ES-I3 (cell line): ENCODE measurements around the gene CDHR1.

Experiments used
- H3K36me3 ChIP-seq: 2 replicates; pipeline ENCODE4 v1.6.1; 2013; ENCODE audit warnings: mild to moderate bottlenecking, low read length, control low read depth, moderate library complexity; ENCODE audit not compliant: insufficient read depth
- H3K4me1 ChIP-seq: 2 replicates; pipeline ENCODE4 v1.6.1; 2013; ENCODE audit warnings: mild to moderate bottlenecking, control low read depth, low read length; ENCODE audit not compliant: insufficient read depth
- H3K9ac ChIP-seq: 2 replicates; pipeline ENCODE4 v1.6.1; 2013; ENCODE audit warnings: low read depth, mild to moderate bottlenecking, low read length, moderate library complexity
- H3K9me3 ChIP-seq: 2 replicates; pipeline ENCODE4 v1.6.1; 2013; ENCODE audit warnings: mild to moderate bottlenecking, low read length, moderate library complexity; ENCODE audit not compliant: control insufficient read depth, insufficient read depth

The CDHR1 gene

DNA sequence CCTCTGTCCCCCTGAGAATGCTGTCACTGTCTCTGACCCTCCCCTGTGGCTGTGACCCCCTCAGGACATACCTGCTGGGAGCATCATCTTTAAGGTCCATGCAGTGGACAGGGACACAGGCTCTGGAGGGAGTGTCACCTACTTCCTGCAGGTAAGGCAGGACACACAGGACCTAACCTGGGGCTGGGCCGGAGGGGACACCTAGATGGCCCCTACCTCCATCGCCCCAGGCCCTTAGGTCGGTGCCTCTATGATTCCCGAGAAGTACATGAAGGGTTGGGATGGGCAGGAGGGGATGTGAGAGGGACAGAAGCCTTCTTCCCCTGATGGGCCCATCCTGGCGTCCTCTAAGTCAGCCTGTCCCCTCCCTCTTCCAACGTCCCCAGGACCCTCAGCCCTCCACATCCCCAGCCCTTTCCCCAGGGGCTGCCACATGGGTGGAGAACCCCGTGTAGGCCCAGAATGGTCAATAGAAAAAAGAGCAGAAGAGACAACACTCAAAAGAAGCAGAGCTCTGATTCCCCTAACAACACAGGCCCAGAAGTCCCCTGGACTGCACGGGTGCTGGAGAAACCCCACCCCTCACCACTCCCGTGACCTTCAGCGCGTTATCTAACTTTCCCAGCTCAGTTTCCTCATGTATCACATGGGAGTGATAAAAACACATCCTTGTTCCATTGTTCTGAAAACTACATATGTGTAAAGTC lies 6.4 kb downstream of the CDHR1 start:
- Histone ChIP-seq H3K9me3 (no peaks in the 10 kb centered on the region), H3K36me3 (no peaks in the 10 kb centered on the region), H3K9ac (no peak overlapping the region), H3K4me1 (no peaks in the 10 kb centered on the region)

DNA sequence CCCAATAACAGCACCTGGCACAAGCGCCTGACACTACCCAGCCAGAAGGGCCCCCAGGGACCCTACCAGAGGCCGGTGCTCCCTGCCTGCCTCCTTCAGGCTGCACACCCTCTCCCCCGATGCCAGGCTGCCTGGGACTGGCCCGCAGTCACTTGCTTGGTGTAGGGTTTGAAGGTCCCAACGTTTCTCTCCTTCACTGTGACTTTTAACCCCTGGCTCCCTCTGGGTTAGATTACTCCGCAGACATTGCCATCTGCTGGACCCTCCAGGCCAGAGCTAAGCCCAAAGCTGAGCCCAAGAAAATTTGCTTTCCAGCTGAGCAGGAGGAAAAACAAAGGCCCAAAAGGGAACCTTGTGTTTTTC lies 6.9 kb downstream of the CDHR1 start:
- Histone ChIP-seq H3K4me1 (no peaks in the 10 kb centered on the region), H3K9me3 (no peaks in the 10 kb centered on the region), H3K9ac (no peak overlapping the region), H3K36me3 (no peaks in the 10 kb centered on the region)

DNA sequence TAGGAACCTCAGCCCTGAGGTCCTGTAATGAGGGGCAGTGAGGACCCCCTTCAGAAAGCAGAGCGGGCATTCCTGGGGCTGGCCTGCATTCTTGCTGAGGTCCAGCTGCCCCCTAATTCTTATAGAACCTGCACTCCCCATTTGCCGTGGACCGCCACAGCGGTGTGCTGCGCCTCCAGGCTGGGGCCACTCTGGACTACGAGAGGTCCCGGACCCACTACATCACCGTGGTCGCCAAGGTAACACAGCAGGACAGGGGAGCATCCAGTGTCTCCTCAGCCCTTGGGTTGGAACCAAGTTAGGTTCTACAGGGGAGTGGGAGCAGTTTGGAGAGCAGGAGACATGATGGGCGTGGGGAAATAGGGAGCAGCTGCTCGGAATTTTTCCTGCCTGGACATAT lies 7.3 kb downstream of the CDHR1 start:
- Histone ChIP-seq H3K9ac (no peak overlapping the region), H3K4me1 (no peaks in the 10 kb centered on the region), H3K36me3 (no peaks in the 10 kb centered on the region), H3K9me3 (no peaks in the 10 kb centered on the region)

DNA sequence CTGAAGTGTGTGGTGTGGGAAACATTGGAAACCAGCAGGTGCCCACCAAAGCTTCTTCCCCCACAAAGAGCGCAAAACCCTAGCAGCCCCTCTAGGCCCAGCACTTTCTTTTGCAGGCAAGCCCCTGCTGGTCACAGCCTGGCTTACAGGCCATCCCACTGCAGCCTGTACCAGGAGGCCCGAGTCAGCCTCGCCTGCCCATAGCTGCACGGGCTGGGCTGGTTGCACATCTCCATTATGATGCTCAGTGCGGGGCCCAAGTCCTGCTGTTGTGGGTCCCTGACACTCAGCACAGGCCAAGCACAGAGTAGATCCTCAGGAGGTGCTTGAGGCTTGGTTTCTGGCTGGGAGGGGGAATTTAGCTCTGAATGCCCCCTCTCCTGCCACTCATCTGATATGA lies 8.0 kb downstream of the CDHR1 start:
- no peaks in the 10 kb centered on the region for H3K36me3 ChIP-seq
- H3K4me1 ChIP-seq: no peaks in the 10 kb centered on the region
- no peak overlapping the region for H3K9ac ChIP-seq
- H3K9me3 ChIP-seq: no peaks in the 10 kb centered on the region

- Histone ChIP-seq H3K36me3 (no peaks in the 10 kb centered on the region), H3K9ac (no peak overlapping the region), H3K9me3 (no peaks in the 10 kb centered on the region), H3K4me1 (no peaks in the 10 kb centered on the region)
Measured at GRCh38 chr10:84204122-84204521, 9.8 kb downstream of the CDHR1 start.

- Histone ChIP-seq H3K36me3 (no peaks in the 10 kb centered on the region), H3K9me3 (no peaks in the 10 kb centered on the region), H3K9ac (no peak overlapping the region), H3K4me1 (no peaks in the 10 kb centered on the region)
Measured at GRCh38 chr10:84204610-84205009, 10.3 kb downstream of the CDHR1 start.

DNA sequence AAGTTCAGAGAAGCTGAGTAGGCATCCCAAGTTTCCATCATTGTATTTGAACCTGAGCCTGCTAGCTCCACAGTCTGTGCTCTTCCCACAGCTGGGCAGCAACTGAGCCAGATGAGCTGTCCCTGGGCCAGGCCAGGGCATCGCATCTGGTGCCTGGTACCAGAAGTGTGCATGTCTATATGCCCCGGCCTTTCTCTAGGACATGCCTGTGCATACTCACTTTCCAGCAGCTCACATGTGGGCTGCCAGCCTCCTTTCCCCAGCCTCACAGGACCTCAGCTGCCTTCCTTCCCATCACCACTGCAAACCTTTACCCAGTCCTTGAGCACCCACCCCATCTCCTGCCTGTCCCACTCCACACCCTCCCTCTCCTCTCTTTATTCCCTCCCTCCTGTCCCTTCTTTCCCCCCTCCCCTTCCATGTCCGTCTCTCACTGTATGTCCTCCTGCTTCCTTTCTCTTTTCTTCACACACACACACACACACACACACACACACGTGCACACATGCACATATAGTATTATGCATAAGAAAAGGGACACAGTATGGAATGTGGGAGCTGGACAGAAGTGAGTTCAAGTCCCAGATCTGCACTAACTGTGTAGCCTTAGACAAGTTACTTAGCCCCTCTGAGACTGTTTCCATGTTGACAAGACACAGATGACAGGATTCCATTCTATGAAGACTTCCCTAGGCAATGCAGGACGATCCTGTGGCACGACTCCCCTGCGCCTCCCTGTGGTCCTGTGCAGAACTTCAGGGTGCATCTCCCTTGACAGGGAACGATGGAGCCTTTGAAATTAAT lies 10.9 kb downstream of the CDHR1 start:
- no peaks in the 10 kb centered on the region for H3K9me3 ChIP-seq
- no peak overlapping the region for H3K9ac ChIP-seq
- no peaks in the 10 kb centered on the region for H3K4me1 ChIP-seq
- no peaks in the 10 kb centered on the region for H3K36me3 ChIP-seq

DNA sequence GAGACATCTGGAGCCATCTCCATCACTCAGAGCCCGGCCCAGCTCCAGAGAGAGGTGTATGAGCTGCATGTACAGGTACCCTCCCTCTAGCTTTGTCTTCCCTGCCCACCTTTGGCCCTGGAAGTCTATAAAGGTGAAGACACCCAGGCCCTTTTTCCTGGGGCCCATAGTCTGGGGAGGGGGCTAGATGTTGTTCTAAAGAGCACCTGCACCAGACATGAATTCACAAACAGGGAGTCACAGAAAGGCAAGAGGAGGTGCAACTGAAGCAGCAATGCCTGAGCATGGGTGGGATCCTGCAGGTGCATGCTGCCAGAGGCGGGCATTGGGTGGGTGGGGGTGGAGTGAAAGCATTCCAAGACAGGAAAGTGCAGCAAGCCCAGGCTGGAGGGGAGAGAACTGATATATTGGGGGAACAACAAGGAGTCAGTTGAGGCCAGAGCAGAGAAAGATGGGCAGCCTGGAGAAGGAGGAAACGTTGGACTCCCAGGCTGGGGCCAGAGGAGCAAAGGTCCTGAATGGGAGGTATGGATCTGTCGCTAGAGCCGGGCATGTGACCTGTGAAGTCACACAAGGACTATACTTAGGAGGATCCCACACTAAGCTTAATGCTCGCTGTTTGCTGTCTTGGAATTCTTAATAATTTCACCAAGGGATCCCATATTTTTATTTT lies 11.7 kb downstream of the CDHR1 start:
- Histone ChIP-seq H3K36me3 (no peaks in the 10 kb centered on the region), H3K9ac (no peak overlapping the region), H3K4me1 (no peaks in the 10 kb centered on the region), H3K9me3 (no peaks in the 10 kb centered on the region)

GRCh38 chr10:84208023-84208422 lies 13.7 kb downstream of the CDHR1 start:
- H3K9me3 ChIP-seq: no peaks in the 10 kb centered on the region
- H3K36me3 ChIP-seq: no peaks in the 10 kb centered on the region; the same call in 1 of the 2 replicates
- no peak overlapping the region for H3K9ac ChIP-seq
- H3K4me1 ChIP-seq: no peaks in the 10 kb centered on the region

- Histone ChIP-seq H3K36me3 (no peaks in the 10 kb centered on the region; the same call in 1 of the 2 replicates), H3K9me3 (no peaks in the 10 kb centered on the region), H3K4me1 (no peaks in the 10 kb centered on the region)
Measured at GRCh38 chr10:84211566-84211965, 17.2 kb downstream of the CDHR1 start.

GRCh38 chr10:84212014-84212413 lies 17.7 kb downstream of the CDHR1 start:
- Histone ChIP-seq H3K4me1 (no peaks in the 10 kb centered on the region), H3K9me3 (no peaks in the 10 kb centered on the region), H3K36me3 (no peaks in the 10 kb centered on the region; the same call in 1 of the 2 replicates), H3K9ac (no peak overlapping the region)

More at GRCh38 chr10:84211566-84211965, 17.2 kb downstream of the CDHR1 start:
- no peak overlapping the region for H3K9ac ChIP-seq

GRCh38 chr10:84213076-84213475 lies 18.7 kb downstream of the CDHR1 start:
- Histone ChIP-seq H3K9ac (no peak overlapping the region), H3K4me1 (no peaks in the 10 kb centered on the region), H3K36me3 (no peaks in the 10 kb centered on the region; the same call in 1 of the 2 replicates), H3K9me3 (no peaks in the 10 kb centered on the region)

DNA sequence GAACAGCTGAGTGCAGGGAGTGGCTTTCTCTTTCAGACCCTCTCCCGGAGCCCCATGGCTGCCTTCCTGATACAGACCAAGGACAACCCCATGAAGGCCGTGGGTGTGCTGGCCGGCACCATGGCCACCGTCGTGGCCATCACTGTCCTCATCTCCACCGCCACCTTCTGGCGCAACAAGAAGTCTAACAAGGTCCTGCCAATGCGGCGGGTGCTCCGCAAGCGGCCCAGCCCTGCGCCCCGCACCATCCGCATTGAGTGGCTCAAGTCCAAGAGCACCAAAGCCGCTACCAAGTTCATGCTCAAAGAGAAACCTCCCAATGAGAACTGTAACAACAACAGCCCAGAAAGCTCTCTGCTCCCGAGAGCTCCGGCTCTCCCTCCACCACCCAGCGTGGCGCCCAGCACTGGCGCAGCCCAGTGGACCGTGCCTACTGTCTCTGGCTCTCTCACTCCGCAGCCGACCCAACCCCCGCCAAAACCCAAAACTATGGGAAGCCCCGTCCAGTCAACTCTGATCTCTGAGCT lies 19.8 kb downstream of the CDHR1 start:
- H3K36me3 ChIP-seq: no peaks in the 10 kb centered on the region; the same call in 1 of the 2 replicates
- no peaks in the 10 kb centered on the region for H3K9me3 ChIP-seq
- H3K9ac ChIP-seq: peak overlapping the region; percentile 13; the same call in 1 of the 2 replicates
- no peaks in the 10 kb centered on the region for H3K4me1 ChIP-seq

GRCh38 chr10:84214612-84215235 lies 20.4 kb downstream of the CDHR1 start:
- H3K9me3 ChIP-seq: no peaks in the 10 kb centered on the region
- H3K9ac ChIP-seq: peak overlapping the region; percentile 13; the same call in 1 of the 2 replicates
- no peaks in the 10 kb centered on the region; the same call in 1 of the 2 replicates for H3K36me3 ChIP-seq
- no peaks in the 10 kb centered on the region for H3K4me1 ChIP-seq
